Smooth muscle cell (in vitro differentiated cells): ENCODE data around the gene NYAP2. TPM values are rescaled to one million over a fixed set of nuclear protein-coding genes. Genes with fewer than 3 reads are reported as not detected.

Experiments
- DNase-seq: peaks from one replicate; lab custom pipeline; 2025; ENCODE audit not compliant: unreplicated experiment; lab: John Stamatoyannopoulos, UW
- H2AFZ ChIP-seq: fragments of 200-600 bp; sonication (generic); 2 replicates; pipeline ENCODE4 v1.6.0; 2016; ENCODE audit warnings: antibody characterized with exemption, low read depth, mild to moderate bottlenecking
- H3F3A ChIP-seq: fragments of 200-600 bp; sonication (generic); 2 replicates; pipeline ENCODE4 v1.6.0; 2017; ENCODE audit warnings: antibody characterized with exemption, low read depth
- H3K27ac ChIP-seq: fragments of 200-600 bp; sonication (generic); 2 replicates; pipeline ENCODE4 v1.5.1; 2016; ENCODE audit warnings: low read depth, mild to moderate bottlenecking
- H3K27me3 ChIP-seq: fragments of 200-600 bp; sonication (generic); 2 replicates; pipeline ENCODE4 v1.6.1; 2016; ENCODE audit warnings: low read depth, mild to moderate bottlenecking
- H3K36me3 ChIP-seq: fragments of 200-600 bp; sonication (generic); 2 replicates; pipeline ENCODE4 v1.5.1; 2016; ENCODE audit warnings: low read depth
- H3K4me1 ChIP-seq: fragments of 200-600 bp; sonication (generic); 2 replicates; pipeline ENCODE4 v1.5.1; 2016; ENCODE audit warnings: low read depth
- H3K4me2 ChIP-seq: fragments of 200-600 bp; sonication (generic); 2 replicates; pipeline ENCODE4 v1.6.0; 2016; ENCODE audit warnings: mild to moderate bottlenecking
- H3K4me3 ChIP-seq: fragments of 200-600 bp; sonication (generic); 2 replicates; pipeline ENCODE4 v1.5.1; 2016; ENCODE audit warnings: mild to moderate bottlenecking
- H3K79me2 ChIP-seq: fragments of 200-600 bp; sonication (generic); 2 replicates; pipeline ENCODE4 v1.6.0; 2016; ENCODE audit warnings: low read depth, mild to moderate bottlenecking
- H3K9ac ChIP-seq: fragments of 200-600 bp; sonication (generic); 2 replicates; pipeline ENCODE4 v1.6.0; 2016; ENCODE audit warnings: low read depth
- H3K9me3 ChIP-seq: fragments of 200-600 bp; sonication (generic); replicated peaks from 2 replicates; pipeline ENCODE4 v1.5.1; 2016; ENCODE audit warnings: low read depth
- H4K20me1 ChIP-seq: fragments of 200-600 bp; sonication (generic); 2 replicates; pipeline ENCODE4 v1.6.0; 2016; ENCODE audit warnings: low read depth
- WGBS: methylation state at CpG from one replicate; pipeline ENCODE4 v1.1.7; 2016; ENCODE audit warnings: low lambda C conversion rate; 5-methylcytosine and 5-hydroxymethylcytosine counted together
- polyA plus RNA-seq: library from polyadenylated mRNA; unstranded; fragments of >200 nt; fragmentation: Nextera tagmentation; extraction: Ambion mirVana; gene quantifications from 2 replicates; pipeline ENCODE4 v1.2.1, GENCODE V29; 2016
- total RNA-seq: library from RNA; depleted of rRNA; stranded (reverse); fragments of >200 nt; gene quantifications from 2 replicates; pipeline ENCODE4 v1.2.3, GENCODE V29; 2014
- TF ChIP-seq, protein P1 (sequence below): fragments of 200-600 bp; sonication (generic); IDR thresholded peaks from 2 replicates; pipeline ENCODE4 v1.5.1; 2017; ENCODE audit warnings: borderline replicate concordance, mild to moderate bottlenecking, antibody characterized with exemption; ENCODE audit not compliant: insufficient read depth, poor library complexity, severe bottlenecking

The NYAP2 gene
- total and polyA plus RNA-seq, 2 experiments from 2014 or later = not detected

DNA sequence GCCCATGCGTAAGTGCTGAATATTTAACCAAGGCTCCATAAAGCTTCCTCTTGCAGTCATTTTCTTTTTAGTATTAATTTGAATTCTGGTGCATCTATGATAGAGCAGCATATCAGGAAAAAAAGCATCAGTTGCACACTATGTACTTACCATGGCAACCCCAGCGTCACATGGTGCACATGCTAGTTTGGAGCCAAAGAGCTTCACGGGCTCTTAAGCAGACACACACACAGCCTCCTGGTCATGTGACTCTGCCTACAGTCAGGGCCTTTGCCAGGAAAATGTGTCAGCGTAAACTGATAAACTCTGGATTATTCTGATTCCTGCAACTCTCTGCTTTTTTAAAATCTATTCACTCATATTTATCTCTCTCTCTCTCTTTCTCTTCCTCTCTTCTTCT lies 30.2 kb downstream of the NYAP2 start:
- Histone ChIP-seq H4K20me1 (no peaks in the 10 kb centered on the region), H3K4me1 (no peaks in the 10 kb centered on the region), H3K9ac (no peak overlapping the region), H3K36me3 (no peaks in the 10 kb centered on the region), H2AFZ (no peak overlapping the region), H3K27ac (peak overlapping the region; percentile 9), H3K79me2 (no peaks in the 10 kb centered on the region), H3K9me3 (no peaks in the 10 kb centered on the region), H3K27me3 (no peaks in the 10 kb centered on the region), H3K4me2 (no peak overlapping the region), H3F3A (no peaks in the 10 kb centered on the region), H3K4me3 (no peak overlapping the region)
- 47% methylated on average over 4 of the region's 4 CpGs for WGBS
- peak; percentile 2 for DNase-seq
- TF ChIP-seq, protein P1, sequence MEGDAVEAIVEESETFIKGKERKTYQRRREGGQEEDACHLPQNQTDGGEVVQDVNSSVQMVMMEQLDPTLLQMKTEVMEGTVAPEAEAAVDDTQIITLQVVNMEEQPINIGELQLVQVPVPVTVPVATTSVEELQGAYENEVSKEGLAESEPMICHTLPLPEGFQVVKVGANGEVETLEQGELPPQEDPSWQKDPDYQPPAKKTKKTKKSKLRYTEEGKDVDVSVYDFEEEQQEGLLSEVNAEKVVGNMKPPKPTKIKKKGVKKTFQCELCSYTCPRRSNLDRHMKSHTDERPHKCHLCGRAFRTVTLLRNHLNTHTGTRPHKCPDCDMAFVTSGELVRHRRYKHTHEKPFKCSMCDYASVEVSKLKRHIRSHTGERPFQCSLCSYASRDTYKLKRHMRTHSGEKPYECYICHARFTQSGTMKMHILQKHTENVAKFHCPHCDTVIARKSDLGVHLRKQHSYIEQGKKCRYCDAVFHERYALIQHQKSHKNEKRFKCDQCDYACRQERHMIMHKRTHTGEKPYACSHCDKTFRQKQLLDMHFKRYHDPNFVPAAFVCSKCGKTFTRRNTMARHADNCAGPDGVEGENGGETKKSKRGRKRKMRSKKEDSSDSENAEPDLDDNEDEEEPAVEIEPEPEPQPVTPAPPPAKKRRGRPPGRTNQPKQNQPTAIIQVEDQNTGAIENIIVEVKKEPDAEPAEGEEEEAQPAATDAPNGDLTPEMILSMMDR = no peak

DNA sequence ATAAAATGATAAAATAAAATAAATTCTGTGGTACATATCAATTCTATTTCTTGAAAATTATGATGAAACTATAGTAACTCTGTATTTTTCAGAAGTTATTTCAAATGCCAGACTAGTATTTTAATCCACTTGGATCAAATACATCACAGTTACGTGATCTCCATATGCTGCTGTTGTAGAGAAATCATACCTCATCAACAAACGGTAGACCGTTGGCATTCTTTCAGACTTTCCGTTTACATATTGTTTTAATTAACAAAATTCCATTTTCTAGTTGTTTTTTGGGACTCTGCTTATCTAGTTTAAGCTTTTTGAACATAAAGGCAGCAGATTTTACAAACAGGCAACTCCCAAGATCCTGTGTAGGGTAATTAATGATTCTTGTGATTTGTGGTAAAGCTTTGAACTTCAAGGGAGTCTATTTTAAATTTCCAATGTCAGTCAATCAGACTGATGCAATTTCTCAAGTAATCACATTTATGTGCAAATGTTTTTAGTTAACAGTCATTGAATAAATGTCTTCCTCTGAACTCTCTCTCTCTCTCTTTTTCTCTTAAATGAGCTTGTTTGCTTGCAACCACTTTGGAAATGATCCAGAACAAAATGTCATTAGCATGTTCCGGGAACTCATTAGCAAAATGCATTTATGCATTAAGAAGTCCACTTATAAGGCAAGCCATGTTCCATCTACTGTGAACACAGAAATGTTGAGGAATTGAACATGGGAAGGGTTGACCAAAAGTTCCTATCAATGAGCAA lies 31.8 kb downstream of the NYAP2 start:
- no peaks in the 10 kb centered on the region for H3K79me2 ChIP-seq
- no peaks in the 10 kb centered on the region for H3K27me3 ChIP-seq
- no peaks in the 10 kb centered on the region for H3K36me3 ChIP-seq
- WGBS = 79% methylated on average over 5 of the region's 5 CpGs
- no peak overlapping the region for H2AFZ ChIP-seq
- H3K4me3 ChIP-seq = no peak overlapping the region
- TF ChIP-seq, protein P1 = no peak
- DNase-seq = no peak
- no peak overlapping the region for H3K4me2 ChIP-seq
- H3K27ac ChIP-seq = no peak overlapping the region
- no peaks in the 10 kb centered on the region for H3K9me3 ChIP-seq
- H3K9ac ChIP-seq = no peak overlapping the region
- no peaks in the 10 kb centered on the region for H3F3A ChIP-seq
- H4K20me1 ChIP-seq = no peaks in the 10 kb centered on the region
- no peaks in the 10 kb centered on the region for H3K4me1 ChIP-seq

DNA sequence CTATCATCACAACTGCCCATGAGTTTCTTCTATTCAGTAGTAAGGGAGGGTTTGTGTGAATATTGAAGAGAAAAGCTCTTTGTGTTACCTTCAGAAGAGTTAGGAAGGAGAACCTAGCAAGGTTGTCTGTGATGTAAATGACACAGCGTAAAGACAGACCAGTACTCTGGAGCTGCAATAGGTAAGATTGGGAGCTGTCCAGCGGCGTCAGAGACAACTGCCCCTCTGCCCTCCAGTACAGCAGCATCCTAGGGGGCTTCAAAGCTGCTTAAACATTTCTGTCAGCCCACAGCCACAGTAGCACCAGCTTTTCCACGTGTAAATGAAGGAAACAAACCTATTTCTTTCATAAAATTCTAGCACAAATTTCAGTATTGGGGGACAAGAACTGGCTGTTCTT lies 34.5 kb downstream of the NYAP2 start:
- no peak overlapping the region for H3K27ac ChIP-seq
- H3K27me3 ChIP-seq = no peaks in the 10 kb centered on the region

More for the DNA sequence above, 34.5 kb downstream of the NYAP2 start:
- WGBS = 36% methylated on average over 4 of the region's 4 CpGs
- Histone ChIP-seq H2AFZ (no peak overlapping the region), H3K9ac (no peak overlapping the region), H3F3A (no peaks in the 10 kb centered on the region), H4K20me1 (no peaks in the 10 kb centered on the region), H3K4me1 (no peaks in the 10 kb centered on the region), H3K36me3 (no peaks in the 10 kb centered on the region), H3K4me2 (no peak overlapping the region), H3K4me3 (no peak overlapping the region), H3K79me2 (no peaks in the 10 kb centered on the region), H3K9me3 (no peaks in the 10 kb centered on the region)
- DNase-seq = no peak
- TF ChIP-seq, protein P1 = no peak
